ENCODE data around the gene MAD1L1. TPM values are rescaled to one million over a fixed set of nuclear protein-coding genes. Genes with fewer than 3 reads are reported as not detected.

The MAD1L1 gene
- polyA plus RNA-seq, 4 donors, result 12.3 to 21.7 (median 18.1) TPM

DNA sequence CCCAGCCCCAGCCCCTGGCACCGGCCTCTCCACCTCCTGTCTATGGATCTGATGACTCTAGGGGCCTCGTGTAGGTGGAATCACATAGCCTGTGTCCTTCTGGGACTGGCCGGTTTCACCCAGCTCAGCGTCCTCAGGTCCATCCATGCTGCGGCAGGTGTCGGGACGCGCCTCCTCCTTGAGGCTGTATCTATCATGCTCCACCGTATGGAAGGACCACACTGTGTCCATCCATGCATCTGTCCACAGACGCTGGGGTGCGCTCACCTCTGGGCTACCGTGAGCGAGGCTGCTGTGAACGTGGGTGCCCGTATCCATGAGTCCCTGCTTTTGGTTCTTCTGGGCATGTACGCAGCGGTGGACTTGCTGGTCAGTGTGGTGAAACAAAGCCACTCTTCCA is 281.1 kb downstream of the MAD1L1 start:
- Histone ChIP-seq H3K27ac (ENCODE audit: low read depth in 1 of 3, low read length in 2 of 3) (no peak overlapping the region), H3K27me3 (ENCODE audit: control insufficient read depth in 3 of 3, insufficient read depth in 3 of 3, low read length in 3 of 3) (no peaks in the 10 kb centered on the region), H3K4me3 (ENCODE audit: low read depth in 1 of 3, low read length in 3 of 3) (no peak overlapping the region), H3K36me3 (ENCODE audit: control insufficient read depth in 3 of 3, insufficient read depth in 2 of 3, low read depth in 1 of 3, low read length in 3 of 3) (peaks cover 0 to 25% (median 0%) of the 10 kb centered on the region in 3 donors), H3K9me3 (ENCODE audit: control insufficient read depth in 2 of 2, insufficient read depth in 1 of 2, low read depth in 1 of 2, low read length in 1 of 2) (no peaks in the 10 kb centered on the region), H3K4me1 (ENCODE audit: control insufficient read depth in 3 of 3, insufficient read depth in 2 of 3, low read depth in 1 of 3, low read length in 2 of 3) (no peaks in the 10 kb centered on the region)
- WGBS, 3 donors, result 90 to 92% (median 91%) methylated on average over 17 of the region's 17 CpGs
- FAIRE-seq (no peak), DNase-seq (no peak)

DNA sequence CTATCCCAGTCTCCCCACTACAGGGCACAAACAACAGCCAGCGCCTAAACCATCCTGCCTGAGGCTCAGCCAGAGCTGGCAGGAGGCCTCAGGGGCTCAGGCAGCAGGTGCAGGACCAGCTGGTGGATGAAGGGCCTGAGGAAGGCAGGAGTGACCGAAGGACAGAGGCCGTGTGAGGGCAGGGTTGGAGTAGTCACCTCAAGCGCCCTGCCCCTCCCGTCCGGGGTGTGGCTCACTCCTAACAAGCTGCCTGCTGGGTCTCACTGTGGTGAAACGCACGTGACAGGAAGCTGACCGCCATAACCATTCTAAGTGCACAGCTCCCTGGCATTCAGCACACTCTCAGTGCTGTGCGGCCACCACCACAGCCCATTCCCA is 281.6 kb downstream of the MAD1L1 start:
- peak; percentile 18 to 31 for DNase-seq
- Histone ChIP-seq H3K4me1 (ENCODE audit: control insufficient read depth in 3 of 3, insufficient read depth in 2 of 3, low read depth in 1 of 3, low read length in 2 of 3) (no peaks in the 10 kb centered on the region), H3K27ac (ENCODE audit: low read depth in 1 of 3, low read length in 2 of 3) (no peak overlapping the region), H3K4me3 (ENCODE audit: low read depth in 1 of 3, low read length in 3 of 3) (no peak overlapping the region), H3K27me3 (ENCODE audit: control insufficient read depth in 3 of 3, insufficient read depth in 3 of 3, low read length in 3 of 3) (no peaks in the 10 kb centered on the region), H3K36me3 (ENCODE audit: control insufficient read depth in 3 of 3, insufficient read depth in 2 of 3, low read depth in 1 of 3, low read length in 3 of 3) (peaks cover 0 to 20% (median 0%) of the 10 kb centered on the region in 3 donors), H3K9me3 (ENCODE audit: control insufficient read depth in 2 of 2, insufficient read depth in 1 of 2, low read depth in 1 of 2, low read length in 1 of 2) (no peaks in the 10 kb centered on the region)
- no peak for FAIRE-seq
- 44 to 59% (median 45%) methylated on average over 10 of the region's 10 CpGs for WGBS, 3 donors

DNA sequence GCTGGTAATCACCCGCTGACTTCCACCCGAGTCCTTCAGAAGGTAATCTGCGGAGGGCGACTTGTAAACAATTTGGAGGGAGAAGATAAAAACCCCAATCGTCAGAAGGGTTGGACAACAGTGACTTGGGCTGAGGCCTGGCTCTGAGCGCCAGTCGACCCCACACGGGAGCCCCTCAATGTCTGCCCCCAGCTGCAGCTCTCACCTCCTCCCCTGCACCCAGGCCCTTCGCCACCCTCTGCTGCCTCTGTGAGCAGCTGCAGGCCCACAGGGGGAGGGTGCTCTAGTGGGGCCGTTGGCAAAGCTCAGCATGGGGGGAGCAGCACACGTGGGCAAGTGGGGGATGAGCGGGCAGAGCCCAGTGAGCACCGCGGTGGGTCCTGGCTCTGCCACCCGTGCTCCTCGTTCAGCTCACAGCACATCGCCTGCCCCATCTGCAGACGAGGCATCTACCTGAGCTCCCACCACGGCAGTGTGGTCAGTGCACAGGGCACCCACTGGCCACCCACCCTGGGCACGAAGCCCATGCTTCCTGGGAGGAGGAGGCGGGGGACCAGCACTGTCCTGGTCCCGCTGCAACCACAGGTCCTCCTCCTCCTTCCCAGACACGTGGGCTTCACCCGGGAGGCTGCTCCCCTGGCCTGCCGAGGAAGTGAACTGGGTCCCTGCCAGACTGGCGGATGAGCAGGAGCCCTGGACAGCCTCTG is 282.1 kb downstream of the MAD1L1 start:
- Histone ChIP-seq H3K4me1 (ENCODE audit: control insufficient read depth in 3 of 3, insufficient read depth in 2 of 3, low read depth in 1 of 3, low read length in 2 of 3) (no peaks in the 10 kb centered on the region), H3K36me3 (ENCODE audit: control insufficient read depth in 3 of 3, insufficient read depth in 2 of 3, low read depth in 1 of 3, low read length in 3 of 3) (peaks cover 0 to 24% (median 0%) of the 10 kb centered on the region in 3 donors), H3K27ac (ENCODE audit: low read depth in 1 of 3, low read length in 2 of 3) (no peak overlapping the region), H3K9me3 (ENCODE audit: control insufficient read depth in 2 of 2, insufficient read depth in 1 of 2, low read depth in 1 of 2, low read length in 1 of 2) (no peaks in the 10 kb centered on the region), H3K4me3 (ENCODE audit: low read depth in 1 of 3, low read length in 3 of 3) (no peak overlapping the region), H3K27me3 (ENCODE audit: control insufficient read depth in 3 of 3, insufficient read depth in 3 of 3, low read length in 3 of 3) (no peaks in the 10 kb centered on the region)
- no peak for FAIRE-seq
- 80 to 84% (median 82%) methylated on average over 26 of the region's 26 CpGs for WGBS, 3 donors
- no peak for DNase-seq

DNA sequence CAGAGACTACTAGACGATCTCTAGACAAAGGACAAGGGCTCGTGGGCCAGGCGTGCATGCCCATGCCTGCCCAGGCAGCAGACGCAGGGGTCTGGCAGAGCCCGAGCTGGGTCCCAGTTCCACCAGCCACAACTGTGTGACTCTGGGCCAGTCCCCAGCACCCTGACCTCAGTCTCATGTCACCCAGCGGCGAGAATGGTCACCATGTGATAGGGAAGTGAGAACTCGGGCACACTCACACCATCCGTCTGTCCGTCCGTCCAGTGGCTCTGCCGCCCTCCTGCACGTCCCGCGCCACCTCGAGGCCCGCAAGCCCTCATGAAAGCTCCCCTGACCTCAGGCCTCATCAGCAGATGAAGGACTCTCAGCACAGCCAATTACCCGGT is 282.7 kb downstream of the MAD1L1 start:
- Histone ChIP-seq H3K9me3 (ENCODE audit: control insufficient read depth in 2 of 2, insufficient read depth in 1 of 2, low read depth in 1 of 2, low read length in 1 of 2) (no peaks in the 10 kb centered on the region), H3K27me3 (ENCODE audit: control insufficient read depth in 3 of 3, insufficient read depth in 3 of 3, low read length in 3 of 3) (no peaks in the 10 kb centered on the region), H3K4me1 (ENCODE audit: control insufficient read depth in 3 of 3, insufficient read depth in 2 of 3, low read depth in 1 of 3, low read length in 2 of 3) (no peaks in the 10 kb centered on the region), H3K27ac (ENCODE audit: low read depth in 1 of 3, low read length in 2 of 3) (no peak overlapping the region), H3K36me3 (ENCODE audit: control insufficient read depth in 3 of 3, insufficient read depth in 2 of 3, low read depth in 1 of 3, low read length in 3 of 3) (peaks cover 0 to 24% (median 0%) of the 10 kb centered on the region in 3 donors), H3K4me3 (ENCODE audit: low read depth in 1 of 3, low read length in 3 of 3) (no peak overlapping the region)
- FAIRE-seq (no peak), DNase-seq (no peak)
- 91 to 92% (median 91%) methylated on average over 18 of the region's 18 CpGs for WGBS, 3 donors

DNA sequence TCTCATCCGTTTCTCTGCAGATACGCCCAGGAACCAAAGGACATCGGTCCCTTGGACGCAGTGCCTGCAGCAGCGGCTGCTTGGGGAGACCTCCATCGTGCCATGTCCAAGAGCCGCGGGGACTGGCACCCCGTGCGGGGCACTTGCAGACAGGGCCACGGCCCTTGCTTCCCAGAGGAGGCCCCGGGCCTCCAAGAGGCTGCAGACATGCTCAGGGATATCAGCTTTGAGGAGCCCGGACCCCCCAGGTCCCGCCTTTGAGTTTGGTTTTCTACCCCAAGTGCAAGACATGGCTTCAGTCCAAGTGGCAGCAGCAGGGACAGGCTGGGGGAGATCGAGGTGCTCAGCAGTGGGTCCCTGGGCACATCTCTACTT is 283.1 kb downstream of the MAD1L1 start:
- H3K36me3 ChIP-seq (ENCODE audit: control insufficient read depth in 3 of 3, insufficient read depth in 2 of 3, low read depth in 1 of 3, low read length in 3 of 3), result peaks cover 0 to 24% (median 0%) of the 10 kb centered on the region in 3 donors
- no peak overlapping the region for H3K4me3 ChIP-seq (ENCODE audit: low read depth in 1 of 3, low read length in 3 of 3)
- no peaks in the 10 kb centered on the region for H3K27me3 ChIP-seq (ENCODE audit: control insufficient read depth in 3 of 3, insufficient read depth in 3 of 3, low read length in 3 of 3)
- WGBS, 3 donors, result 83 to 89% (median 86%) methylated on average over 15 of the region's 15 CpGs
- H3K4me1 ChIP-seq (ENCODE audit: control insufficient read depth in 3 of 3, insufficient read depth in 2 of 3, low read depth in 1 of 3, low read length in 2 of 3), result no peaks in the 10 kb centered on the region
- FAIRE-seq (no peak), DNase-seq (no peak)
- H3K27ac ChIP-seq (ENCODE audit: low read depth in 1 of 3, low read length in 2 of 3), result no peak overlapping the region
- no peaks in the 10 kb centered on the region for H3K9me3 ChIP-seq (ENCODE audit: control insufficient read depth in 2 of 2, insufficient read depth in 1 of 2, low read depth in 1 of 2, low read length in 1 of 2)

DNA sequence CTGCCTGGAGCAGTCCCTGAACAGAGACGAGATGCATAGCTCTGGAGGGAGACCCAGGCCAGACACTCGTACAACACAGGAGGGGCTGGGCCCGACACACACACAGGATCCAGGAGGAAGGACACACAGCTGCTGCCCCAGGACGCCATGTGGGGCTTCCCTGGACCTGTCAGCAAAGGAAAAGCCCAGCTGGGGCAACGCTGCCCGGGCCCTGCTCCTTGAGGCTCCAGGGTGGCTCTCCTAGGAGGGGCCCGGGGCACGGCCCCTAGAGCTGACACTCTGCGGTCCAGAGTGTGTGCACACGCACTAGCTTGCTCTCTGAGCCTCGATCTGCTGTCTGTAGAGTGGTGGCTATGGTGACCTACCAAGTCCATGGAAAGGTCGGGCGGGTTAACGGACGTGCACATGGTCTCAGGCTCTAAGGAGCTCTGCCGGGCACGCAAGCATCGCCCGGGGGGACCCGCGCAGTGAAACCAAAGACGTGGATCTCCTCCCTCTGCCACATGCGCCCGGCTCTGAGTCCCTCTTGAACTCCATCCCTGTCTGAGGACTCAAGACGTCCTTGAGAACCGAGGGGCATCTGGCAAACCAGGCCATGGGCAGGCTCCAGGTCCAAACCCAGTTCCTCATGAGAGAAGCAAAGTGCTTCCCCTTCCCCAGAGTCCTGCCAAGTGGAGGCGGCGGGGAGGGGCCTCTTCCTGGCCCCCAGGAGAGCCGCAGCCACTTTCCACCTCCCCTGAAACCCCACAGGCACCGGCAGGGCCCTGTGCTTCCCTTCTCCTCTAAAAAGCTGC is 283.7 kb downstream of the MAD1L1 start:
- no peaks in the 10 kb centered on the region for H3K4me1 ChIP-seq (ENCODE audit: control insufficient read depth in 3 of 3, insufficient read depth in 2 of 3, low read depth in 1 of 3, low read length in 2 of 3)
- H3K27me3 ChIP-seq (ENCODE audit: control insufficient read depth in 3 of 3, insufficient read depth in 3 of 3, low read length in 3 of 3), result no peaks in the 10 kb centered on the region
- no peak overlapping the region for H3K27ac ChIP-seq (ENCODE audit: low read depth in 1 of 3, low read length in 2 of 3)
- H3K9me3 ChIP-seq (ENCODE audit: control insufficient read depth in 2 of 2, insufficient read depth in 1 of 2, low read depth in 1 of 2, low read length in 1 of 2), result no peaks in the 10 kb centered on the region
- FAIRE-seq (no peak), DNase-seq (no peak)
- 91 to 95% (median 92%) methylated on average over 30 of the region's 30 CpGs for WGBS, 3 donors
- no peak overlapping the region for H3K4me3 ChIP-seq (ENCODE audit: low read depth in 1 of 3, low read length in 3 of 3)
- peaks cover 0 to 25% (median 0%) of the 10 kb centered on the region in 3 donors for H3K36me3 ChIP-seq (ENCODE audit: control insufficient read depth in 3 of 3, insufficient read depth in 2 of 3, low read depth in 1 of 3, low read length in 3 of 3)

DNA sequence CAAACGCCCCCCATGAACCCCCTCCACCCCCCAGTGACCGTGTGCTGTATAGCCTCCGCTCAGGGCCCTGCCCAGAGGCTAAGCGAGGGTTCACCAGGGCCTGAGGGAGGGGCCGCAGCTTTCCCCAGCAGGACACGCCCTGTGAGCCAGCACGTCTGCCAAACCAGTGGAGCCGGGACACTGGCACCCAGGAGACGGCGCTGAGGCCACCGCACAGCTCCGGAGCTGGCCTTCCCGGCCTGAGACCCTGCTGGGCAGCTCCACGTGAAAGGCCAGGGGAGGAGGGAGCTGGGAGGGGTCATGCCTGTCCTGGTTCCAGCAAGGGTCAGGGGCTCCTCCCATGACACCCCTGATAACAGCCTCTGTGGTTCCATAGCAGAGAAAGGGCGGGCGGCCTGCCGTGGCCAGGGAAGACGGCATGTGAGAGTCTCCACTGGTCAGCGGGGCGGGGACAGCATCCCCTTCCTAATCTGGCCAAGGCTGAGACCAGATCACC is 284.4 kb downstream of the MAD1L1 start:
- H3K9me3 ChIP-seq (ENCODE audit: control insufficient read depth in 2 of 2, insufficient read depth in 1 of 2, low read depth in 1 of 2, low read length in 1 of 2), result no peaks in the 10 kb centered on the region
- FAIRE-seq (no peak), DNase-seq (no peak)
- H3K4me1 ChIP-seq (ENCODE audit: control insufficient read depth in 3 of 3, insufficient read depth in 2 of 3, low read depth in 1 of 3, low read length in 2 of 3), result no peaks in the 10 kb centered on the region
- H3K4me3 ChIP-seq (ENCODE audit: low read depth in 1 of 3, low read length in 3 of 3), result no peak overlapping the region
- H3K36me3 ChIP-seq (ENCODE audit: control insufficient read depth in 3 of 3, insufficient read depth in 2 of 3, low read depth in 1 of 3, low read length in 3 of 3), result peaks cover 0 to 22% (median 0%) of the 10 kb centered on the region in 3 donors
- H3K27ac ChIP-seq (ENCODE audit: low read depth in 1 of 3, low read length in 2 of 3), result no peak overlapping the region
- H3K27me3 ChIP-seq (ENCODE audit: control insufficient read depth in 3 of 3, insufficient read depth in 3 of 3, low read length in 3 of 3), result no peaks in the 10 kb centered on the region
- WGBS, 3 donors, result 66 to 77% (median 75%) methylated on average over 14 to 20 of the region's 20 CpGs

DNA sequence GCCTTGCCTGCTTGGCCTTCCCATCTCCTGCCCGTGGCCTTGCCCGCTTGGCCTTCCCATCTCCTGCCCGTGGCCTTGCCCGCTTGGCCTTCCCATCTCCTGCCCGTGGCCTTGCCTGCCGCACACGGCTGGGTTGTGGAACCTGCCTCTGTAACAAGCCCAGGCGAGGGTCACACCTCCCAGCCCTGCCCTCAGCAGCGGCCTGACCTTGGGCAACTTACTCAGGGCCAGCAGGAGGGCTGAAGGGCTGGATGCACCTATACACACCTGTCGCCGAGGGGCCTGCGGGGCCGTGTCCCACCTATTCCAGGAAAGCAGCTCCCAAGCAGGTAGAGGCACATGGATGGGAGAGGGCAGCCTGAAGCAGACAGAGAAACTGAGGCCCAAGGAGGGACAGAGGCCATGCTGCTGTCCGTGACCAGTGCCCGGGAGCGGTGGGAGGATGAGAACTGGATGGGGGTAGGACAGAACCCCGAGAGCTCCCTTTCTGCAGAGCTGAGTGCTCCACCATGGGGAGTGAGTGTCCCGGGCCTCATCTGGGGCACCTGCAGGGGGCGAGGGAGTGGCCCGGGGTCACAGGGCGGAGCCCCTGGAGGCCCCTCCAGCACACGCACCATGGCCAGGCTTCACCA is 285.0 kb downstream of the MAD1L1 start:
- no peaks in the 10 kb centered on the region for H3K27me3 ChIP-seq (ENCODE audit: control insufficient read depth in 3 of 3, insufficient read depth in 3 of 3, low read length in 3 of 3)
- no peak overlapping the region for H3K4me3 ChIP-seq (ENCODE audit: low read depth in 1 of 3, low read length in 3 of 3)
- FAIRE-seq (no peak), DNase-seq (no peak)
- H3K9me3 ChIP-seq (ENCODE audit: control insufficient read depth in 2 of 2, insufficient read depth in 1 of 2, low read depth in 1 of 2, low read length in 1 of 2), result no peaks in the 10 kb centered on the region
- H3K4me1 ChIP-seq (ENCODE audit: control insufficient read depth in 3 of 3, insufficient read depth in 2 of 3, low read depth in 1 of 3, low read length in 2 of 3), result no peaks in the 10 kb centered on the region
- H3K36me3 ChIP-seq (ENCODE audit: control insufficient read depth in 3 of 3, insufficient read depth in 2 of 3, low read depth in 1 of 3, low read length in 3 of 3), result peaks cover 0 to 20% (median 0%) of the 10 kb centered on the region in 3 donors
- WGBS, 3 donors, result 89 to 91% (median 91%) methylated on average over 20 to 21 of the region's 22 CpGs
- H3K27ac ChIP-seq (ENCODE audit: low read depth in 1 of 3, low read length in 2 of 3), result no peak overlapping the region
